ENCODE measurements around the gene SRCAP. TPM values are rescaled to one million over a fixed set of nuclear protein-coding genes. Genes with fewer than 3 reads are reported as not detected.

The SRCAP gene
- total RNA-seq, 1 donor from 2014 or later = 94.5 TPM

- no peaks in the 10 kb centered on the region for H3K9me3 Mint-ChIP-seq
- H3K36me3 Mint-ChIP-seq (ENCODE audit: low read depth) = peaks cover 41% of the 10 kb centered on the region
- H3K27ac Mint-ChIP-seq (ENCODE audit: unreplicated experiment) = no peak overlapping the region
- no peak overlapping the region for H3K4me3 Mint-ChIP-seq
- no peaks in the 10 kb centered on the region for H3K27me3 Mint-ChIP-seq (ENCODE audit: low read depth)
- no peaks in the 10 kb centered on the region for H3K4me1 Mint-ChIP-seq
- TF ChIP-seq CTCF (conservative IDR thresholded peaks at IDR 0.05) = no peak
- no peak for DNase-seq (ENCODE audit: low read depth, low spot score)
These were observed 16.9 kb downstream of the SRCAP start for GRCh38 chr16:30715750-30716445.

GRCh38 chr16:30720086-30720485 is 21.1 kb downstream of the SRCAP start:
- TF ChIP-seq CTCF (conservative IDR thresholded peaks at IDR 0.05) = no peak
- no peaks in the 10 kb centered on the region for H3K9me3 Mint-ChIP-seq
- H3K36me3 Mint-ChIP-seq (ENCODE audit: low read depth) = peaks cover 43% of the 10 kb centered on the region
- DNase-seq (ENCODE audit: low read depth, low spot score) = no peak
- H3K4me3 Mint-ChIP-seq = no peak overlapping the region
- H3K27me3 Mint-ChIP-seq (ENCODE audit: low read depth) = no peaks in the 10 kb centered on the region
- no peaks in the 10 kb centered on the region for H3K4me1 Mint-ChIP-seq
- H3K27ac Mint-ChIP-seq (ENCODE audit: unreplicated experiment) = no peak overlapping the region

- H3K27ac Mint-ChIP-seq (ENCODE audit: unreplicated experiment) = no peak overlapping the region
- H3K9me3 Mint-ChIP-seq = no peaks in the 10 kb centered on the region
- H3K36me3 Mint-ChIP-seq (ENCODE audit: low read depth) = peaks cover 41% of the 10 kb centered on the region
- no peaks in the 10 kb centered on the region for H3K4me1 Mint-ChIP-seq
- no peak overlapping the region for H3K4me3 Mint-ChIP-seq
- TF ChIP-seq CTCF (conservative IDR thresholded peaks at IDR 0.05) = no peak
- no peaks in the 10 kb centered on the region for H3K27me3 Mint-ChIP-seq (ENCODE audit: low read depth)
- no peak for DNase-seq (ENCODE audit: low read depth, low spot score)
These were observed 21.7 kb downstream of the SRCAP start for GRCh38 chr16:30720694-30721093.

- H3K4me3 Mint-ChIP-seq = no peak overlapping the region
- no peaks in the 10 kb centered on the region for H3K27me3 Mint-ChIP-seq (ENCODE audit: low read depth)
- H3K9me3 Mint-ChIP-seq = no peaks in the 10 kb centered on the region
- H3K36me3 Mint-ChIP-seq (ENCODE audit: low read depth) = peaks cover 36% of the 10 kb centered on the region
- no peak for DNase-seq (ENCODE audit: low read depth, low spot score)
- TF ChIP-seq CTCF (conservative IDR thresholded peaks at IDR 0.05) = no peak
- H3K27ac Mint-ChIP-seq (ENCODE audit: unreplicated experiment) = no peak overlapping the region
- H3K4me1 Mint-ChIP-seq = no peaks in the 10 kb centered on the region
These were observed 22.2 kb downstream of the SRCAP start for GRCh38 chr16:30721167-30721566.

- Mint-ChIP-seq H3K27me3 (ENCODE audit: low read depth) (no peaks in the 10 kb centered on the region), H3K36me3 (ENCODE audit: low read depth) (peaks cover 32% of the 10 kb centered on the region), H3K27ac (ENCODE audit: unreplicated experiment) (no peak overlapping the region), H3K9me3 (no peaks in the 10 kb centered on the region), H3K4me1 (no peaks in the 10 kb centered on the region), H3K4me3 (no peak overlapping the region)
- no peak for TF ChIP-seq CTCF (conservative IDR thresholded peaks at IDR 0.05)
- no peak for DNase-seq (ENCODE audit: low read depth, low spot score)
These were observed 22.6 kb downstream of the SRCAP start for GRCh38 chr16:30721606-30722005.

All from neural crest cell (in vitro differentiated cells).